LNCAP (cell line): Measurements from ENCODE around the gene RAPGEF6.

Experiments used
- CTCF ChIP-seq: fragments of 450-650 bp; IDR thresholded peaks from 2 replicates; pipeline ENCODE4 v1.5.1; 2017; ENCODE audit warnings: mild to moderate bottlenecking

Gene RAPGEF6

GRCh38 chr5:131431794-131432193 lies 203.2 kb downstream of the RAPGEF6 start:
- no peak for TF ChIP-seq CTCF

GRCh38 chr5:131430794-131431193 lies 204.2 kb downstream of the RAPGEF6 start:
- no peak for TF ChIP-seq CTCF

- TF ChIP-seq CTCF: no peak
These were observed 209.0 kb downstream of the RAPGEF6 start for GRCh38 chr5:131426011-131426410.

GRCh38 chr5:131423056-131423455 lies 212.0 kb downstream of the RAPGEF6 start:
- peak; percentile 57 for TF ChIP-seq CTCF

- TF ChIP-seq CTCF: no peak
These were observed 215.2 kb downstream of the RAPGEF6 start for GRCh38 chr5:131419877-131420276.

- no peak for TF ChIP-seq CTCF
These were observed 216.2 kb downstream of the RAPGEF6 start for GRCh38 chr5:131418846-131419245.

GRCh38 chr5:131417240-131417869 lies 217.7 kb downstream of the RAPGEF6 start:
- TF ChIP-seq CTCF: peak; percentile 87

- no peak for TF ChIP-seq CTCF
These were observed 218.3 kb downstream of the RAPGEF6 start for GRCh38 chr5:131416729-131417128.
